GM20000 (cell line): ENCODE measurements around the gene CRYGB.
"Not testable (repeated sequence)": the region's sequence is repeated elsewhere in the genome, so short reads cannot be mapped to it uniquely, and the experiment has no call there.

Experiments
- DNase-seq: peaks from one replicate; pipeline ENCODE4 v3.0.0; 2012; ENCODE audit warnings: low spot score
- CTCF ChIP-seq: IDR thresholded peaks from 2 replicates; pipeline ENCODE4 v1.5.1; 2012; ENCODE audit warnings: mild to moderate bottlenecking, control low read depth; ENCODE audit errors: extremely low read depth, missing control alignments

The CRYGB gene

DNA sequence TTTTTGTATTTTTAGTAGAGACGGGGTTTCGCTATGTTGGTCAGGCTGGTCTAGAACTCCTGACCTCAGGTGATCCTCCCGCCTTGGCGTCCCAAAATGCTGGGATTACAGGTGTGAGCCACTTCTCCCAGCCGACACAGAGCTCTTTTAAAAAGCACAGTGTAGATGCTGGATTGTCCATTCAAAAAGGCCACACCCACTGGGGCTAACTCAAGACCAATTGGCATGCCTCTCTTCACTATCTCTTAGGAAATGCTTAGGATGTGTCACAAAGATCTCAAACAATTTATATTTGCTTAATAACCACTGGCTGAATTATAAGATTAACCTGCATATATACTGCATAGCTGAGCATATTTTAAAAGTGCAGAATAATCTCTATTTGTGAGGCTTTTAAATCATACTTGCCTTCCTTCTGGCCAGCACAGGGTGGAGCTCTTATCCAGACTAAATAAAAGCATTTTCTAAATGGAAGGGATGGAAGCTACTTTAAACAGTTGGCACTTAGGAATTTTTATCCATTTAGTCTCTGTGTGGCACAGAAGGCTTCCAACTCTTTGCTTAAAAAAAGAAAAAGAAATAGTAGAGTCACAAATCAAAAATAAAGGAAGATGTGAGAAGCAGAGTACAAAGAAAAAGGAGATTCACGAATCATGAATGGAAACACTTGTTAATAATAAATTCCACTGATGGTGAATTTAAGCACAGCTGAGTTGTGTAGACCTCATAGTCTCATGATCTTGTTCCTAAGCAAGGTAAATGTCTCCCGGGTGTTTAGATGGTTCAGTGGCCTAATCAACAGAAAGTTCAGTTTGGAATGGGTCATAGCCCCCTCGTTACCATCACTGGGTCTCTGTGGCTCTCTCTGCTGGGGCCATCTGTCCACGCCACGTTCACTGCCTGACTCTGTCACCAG is 44.0 kb downstream of the CRYGB start:
- DNase-seq = no peak
- TF ChIP-seq CTCF = no peak

- DNase-seq = no peak
- TF ChIP-seq CTCF = no peak
These were observed 46.1 kb downstream of the CRYGB start for GRCh38 chr2:208099682-208100470.

- DNase-seq = not testable (repeated sequence)
These were observed 47.3 kb downstream of the CRYGB start for GRCh38 chr2:208098701-208099100.

DNA sequence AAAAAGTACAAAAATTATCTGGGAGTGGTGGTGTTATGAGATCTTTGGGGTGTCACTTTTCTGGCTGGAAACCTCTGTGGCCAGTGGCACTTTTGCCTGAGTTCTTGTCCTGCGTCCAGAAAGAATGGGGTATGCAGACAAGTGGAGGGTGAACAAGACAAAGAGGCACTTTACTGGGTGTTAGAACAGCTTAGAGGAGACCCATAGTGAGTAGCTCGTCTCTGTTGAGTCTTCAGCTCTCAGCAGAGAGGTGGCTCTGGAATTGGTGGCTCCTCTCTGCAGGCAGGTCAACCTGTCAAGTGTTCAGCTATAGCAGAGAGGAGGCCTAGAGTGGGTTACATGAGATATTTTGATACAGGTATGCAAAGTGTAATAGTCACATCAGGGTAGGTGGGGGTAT is 47.7 kb downstream of the CRYGB start:
- no peak for TF ChIP-seq CTCF
- no peak for DNase-seq

DNA sequence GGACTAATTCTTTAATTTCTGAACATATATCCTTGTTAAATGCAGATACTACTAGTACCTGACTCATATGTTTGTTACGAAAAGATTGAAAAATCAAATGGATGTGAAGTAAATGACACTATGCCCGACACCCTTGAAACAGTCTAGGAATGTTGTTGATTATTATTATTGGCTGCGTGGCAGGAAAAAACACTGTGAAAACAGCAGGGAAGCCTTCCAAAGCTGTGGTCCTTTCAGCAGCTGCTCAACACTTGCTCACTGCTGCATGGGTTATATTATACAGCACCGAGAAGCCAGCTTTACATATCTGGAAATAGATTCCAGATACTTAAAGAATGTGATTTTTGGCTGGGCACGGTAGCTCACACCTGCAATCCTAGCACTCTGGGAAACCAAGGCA is 48.2 kb downstream of the CRYGB start:
- TF ChIP-seq CTCF = no peak
- no peak for DNase-seq

DNA sequence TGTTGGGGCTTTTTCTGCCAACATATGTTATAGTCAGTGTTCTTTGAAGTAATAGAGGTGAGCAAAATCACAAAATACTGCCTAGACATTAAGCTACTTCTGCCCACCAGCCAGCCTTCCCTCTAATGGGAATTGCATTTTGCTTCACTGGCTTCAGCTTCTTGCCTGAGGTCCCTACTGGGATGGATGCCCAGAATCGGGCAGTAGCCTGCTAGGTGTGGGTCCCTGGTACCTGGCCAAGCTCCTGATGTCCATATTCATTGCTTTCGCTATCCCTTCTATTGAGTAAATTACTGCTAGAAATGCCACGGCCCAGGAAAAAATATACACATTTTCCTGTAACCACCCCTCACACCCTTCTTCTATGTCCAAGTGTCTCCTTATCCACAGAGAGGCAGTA is 48.6 kb downstream of the CRYGB start:
- TF ChIP-seq CTCF = no peak
- no peak for DNase-seq

DNA sequence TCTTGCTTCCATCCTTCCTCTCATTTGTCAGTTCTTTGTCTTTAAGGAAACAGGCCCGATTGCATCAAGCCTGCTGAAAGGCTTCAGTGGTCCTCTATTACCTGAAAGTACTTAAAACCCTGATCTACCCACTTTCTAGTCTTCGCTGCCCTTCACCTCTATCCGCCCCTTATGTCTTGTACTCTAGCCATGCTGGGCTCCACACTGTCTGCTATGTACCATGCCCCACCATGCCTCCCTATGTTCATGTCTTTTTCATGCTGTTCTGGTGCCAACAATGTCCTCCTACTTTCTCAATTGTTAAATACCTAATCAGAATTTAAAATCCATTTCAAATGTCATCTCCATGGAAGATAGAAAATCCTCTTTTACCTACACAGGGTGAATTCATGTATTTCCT is 49.9 kb downstream of the CRYGB start:
- no peak for DNase-seq
- TF ChIP-seq CTCF = no peak
